ENCODE results near the gene NDUFS5. TPM values are rescaled to one million over a fixed set of nuclear protein-coding genes. Genes with fewer than 3 reads are reported as not detected.
"Not testable (repeated sequence)": the region's sequence is repeated elsewhere in the genome, so short reads cannot be mapped to it uniquely, and the experiment has no call there.

NDUFS5 gene
- total RNA-seq, 1 experiment from 2014 or later: 677 TPM

DNA sequence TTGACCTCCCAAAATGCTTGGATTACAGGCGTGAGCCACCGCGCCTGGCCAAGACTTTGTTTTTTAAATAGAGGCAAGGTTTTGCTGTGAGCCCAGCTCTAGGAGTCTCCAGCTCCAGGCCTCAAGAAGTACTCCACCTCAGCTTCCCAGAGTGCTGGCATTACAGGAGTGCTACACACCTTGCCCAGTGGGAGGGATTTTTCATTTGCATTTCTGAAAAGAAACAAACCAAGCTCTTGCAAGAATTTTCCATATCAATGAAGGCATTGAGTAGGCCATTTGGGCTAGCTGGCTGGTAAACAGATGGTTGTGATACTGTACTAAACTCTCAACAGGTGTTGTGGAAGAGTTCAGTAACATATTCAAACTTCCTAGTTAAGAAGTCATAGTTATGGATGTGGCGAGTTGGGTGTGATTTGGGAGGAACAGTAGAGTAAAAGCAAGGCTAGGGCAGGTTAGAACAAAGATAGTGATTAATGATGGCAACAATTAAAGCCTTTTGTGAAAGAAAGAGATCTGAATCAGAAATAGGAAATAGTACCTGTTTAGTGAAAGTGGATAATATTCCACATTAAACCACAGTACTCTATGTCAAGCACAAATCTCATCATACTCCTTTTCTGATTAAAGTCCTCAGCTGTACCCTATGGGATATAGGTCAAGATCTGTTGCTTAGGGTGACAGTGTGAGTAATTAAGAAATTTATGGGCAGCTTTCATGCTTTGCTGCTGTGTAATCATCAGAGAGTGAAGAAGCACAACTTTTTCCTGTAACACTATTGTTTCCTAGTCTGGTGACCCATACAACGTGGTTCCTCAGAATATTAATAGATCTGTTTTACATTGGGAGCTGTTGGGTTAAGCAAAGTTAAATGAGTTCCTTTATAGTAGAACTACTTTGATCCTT, 24.4 kb upstream of the NDUFS5 start:
- DNase-seq: no peak
- H3K4me3 ChIP-seq (ENCODE audit: insufficient read depth, low read depth, low read length): no peak overlapping the region
- no peaks in the 10 kb centered on the region for H3K27me3 ChIP-seq (ENCODE audit: control insufficient read depth, insufficient read depth, low read length)
- peaks cover 48% of the 10 kb centered on the region for H3K36me3 ChIP-seq (replicated peaks; ENCODE audit: control insufficient read depth, insufficient read depth, low read length)

DNA sequence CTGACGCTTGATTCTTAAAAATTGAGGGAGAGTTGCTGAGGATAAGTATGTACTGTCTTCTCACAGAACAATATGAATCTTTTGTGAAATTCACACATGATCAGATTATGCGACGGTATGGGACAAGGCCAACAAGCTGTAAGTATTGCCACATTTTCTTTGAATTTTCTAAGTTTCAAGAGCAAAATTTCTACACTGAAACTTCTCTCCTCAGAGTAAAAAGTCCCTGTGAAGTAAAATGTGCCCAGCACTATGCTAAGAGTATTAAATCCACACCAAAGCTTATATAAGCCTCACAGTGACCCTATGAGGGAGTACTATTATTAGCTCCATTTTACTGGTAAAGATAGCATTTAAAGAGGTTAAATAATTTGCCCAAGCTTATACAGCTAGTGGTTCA, 22.9 kb upstream of the NDUFS5 start:
- Histone ChIP-seq H3K4me3 (ENCODE audit: insufficient read depth, low read depth, low read length) (no peak overlapping the region), H3K27me3 (ENCODE audit: control insufficient read depth, insufficient read depth, low read length) (no peaks in the 10 kb centered on the region), H3K36me3 (replicated peaks; ENCODE audit: control insufficient read depth, insufficient read depth, low read length) (peaks cover 49% of the 10 kb centered on the region)
- DNase-seq: no peak

DNA sequence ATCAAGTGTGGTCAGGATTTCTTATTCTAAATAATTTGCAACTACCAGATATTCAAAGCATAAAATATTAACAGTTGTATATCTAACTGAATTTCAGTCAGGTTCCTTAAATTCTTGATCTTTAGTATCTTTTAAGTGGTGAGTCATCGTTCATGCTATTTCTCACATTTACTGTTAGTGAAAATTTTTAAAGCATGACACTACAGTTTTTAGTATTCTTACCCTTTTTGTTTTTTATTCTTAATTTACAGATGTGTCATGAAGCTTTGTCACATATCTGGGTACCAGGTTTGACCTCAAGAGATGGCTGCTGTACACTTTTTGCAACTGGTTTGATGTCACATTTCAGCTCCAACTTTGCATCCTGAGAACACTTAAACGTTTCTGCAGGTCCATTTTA, 22.4 kb upstream of the NDUFS5 start:
- DNase-seq: no peak
- peaks cover 47% of the 10 kb centered on the region for H3K36me3 ChIP-seq (replicated peaks; ENCODE audit: control insufficient read depth, insufficient read depth, low read length)
- no peak overlapping the region for H3K4me3 ChIP-seq (ENCODE audit: insufficient read depth, low read depth, low read length)
- no peaks in the 10 kb centered on the region for H3K27me3 ChIP-seq (ENCODE audit: control insufficient read depth, insufficient read depth, low read length)

DNA sequence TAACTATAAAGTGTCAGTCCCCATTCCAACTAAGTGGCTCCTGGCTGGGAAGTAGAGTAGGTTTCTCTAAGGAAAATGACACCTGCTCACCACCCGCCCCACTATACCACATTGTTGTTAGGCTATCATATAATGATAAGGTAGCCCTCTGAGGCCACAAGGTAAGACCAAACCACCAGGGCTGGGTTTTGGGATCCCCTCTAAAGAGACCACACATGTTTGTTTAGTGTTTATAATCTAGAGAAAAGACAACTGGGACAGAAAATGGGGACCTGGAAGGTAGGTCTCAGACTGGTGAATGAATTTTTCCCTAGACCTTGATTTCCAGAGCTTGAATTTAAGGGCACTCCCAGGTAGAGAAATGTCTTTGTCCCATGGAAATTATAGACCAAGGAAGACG, 19.9 kb upstream of the NDUFS5 start:
- H3K4me3 ChIP-seq (ENCODE audit: insufficient read depth, low read depth, low read length): no peak overlapping the region
- no peaks in the 10 kb centered on the region for H3K27me3 ChIP-seq (ENCODE audit: control insufficient read depth, insufficient read depth, low read length)
- no peak for DNase-seq
- H3K36me3 ChIP-seq (replicated peaks; ENCODE audit: control insufficient read depth, insufficient read depth, low read length): peaks cover 45% of the 10 kb centered on the region

DNA sequence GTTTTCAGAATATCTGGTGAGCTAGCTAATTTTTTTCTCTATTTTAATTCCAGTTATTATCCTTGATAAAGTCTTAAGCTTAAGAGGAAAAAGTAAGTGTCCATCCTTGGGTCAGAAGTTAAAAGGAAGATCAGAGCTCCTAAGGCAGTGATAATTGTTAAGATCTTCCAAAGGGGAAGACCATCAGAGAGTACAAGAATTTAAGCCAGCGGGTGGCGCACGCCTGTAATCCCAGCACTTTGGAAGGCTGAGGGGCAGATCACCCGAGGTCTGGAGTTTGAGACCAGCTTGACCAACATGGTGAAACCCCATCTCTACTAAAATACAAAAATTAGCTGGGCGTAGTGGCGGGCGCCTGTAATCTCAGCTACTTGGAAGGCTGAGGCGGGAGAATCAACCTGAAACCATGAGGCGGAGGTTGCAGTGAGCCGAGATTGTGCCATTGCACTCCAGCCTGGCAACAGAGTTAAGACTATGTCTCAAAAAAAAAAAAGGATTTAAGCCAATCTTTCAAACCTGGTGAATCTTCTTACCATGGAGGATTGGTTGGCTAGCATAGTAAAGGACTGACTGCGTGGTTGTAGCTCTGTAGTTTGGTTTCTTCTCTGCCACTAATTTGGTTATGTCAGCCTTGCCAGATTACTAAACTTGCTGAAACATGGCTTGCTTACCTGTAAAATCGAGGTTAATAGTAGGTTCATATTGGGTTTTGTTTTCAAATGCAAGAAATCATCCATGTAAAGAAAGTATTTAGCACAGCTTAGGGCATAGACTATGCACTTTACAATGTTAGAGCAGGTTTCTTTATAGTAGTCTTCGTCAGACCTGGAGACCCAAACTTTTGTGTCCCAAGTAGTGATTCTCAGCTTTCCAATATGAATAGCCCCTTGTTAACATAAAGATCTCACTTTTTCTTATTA, 19.2 kb upstream of the NDUFS5 start:
- peaks cover 43% of the 10 kb centered on the region for H3K36me3 ChIP-seq (replicated peaks; ENCODE audit: control insufficient read depth, insufficient read depth, low read length)
- H3K27me3 ChIP-seq (ENCODE audit: control insufficient read depth, insufficient read depth, low read length): no peaks in the 10 kb centered on the region
- DNase-seq: peak; percentile 2
- no peak overlapping the region for H3K4me3 ChIP-seq (ENCODE audit: insufficient read depth, low read depth, low read length)

DNA sequence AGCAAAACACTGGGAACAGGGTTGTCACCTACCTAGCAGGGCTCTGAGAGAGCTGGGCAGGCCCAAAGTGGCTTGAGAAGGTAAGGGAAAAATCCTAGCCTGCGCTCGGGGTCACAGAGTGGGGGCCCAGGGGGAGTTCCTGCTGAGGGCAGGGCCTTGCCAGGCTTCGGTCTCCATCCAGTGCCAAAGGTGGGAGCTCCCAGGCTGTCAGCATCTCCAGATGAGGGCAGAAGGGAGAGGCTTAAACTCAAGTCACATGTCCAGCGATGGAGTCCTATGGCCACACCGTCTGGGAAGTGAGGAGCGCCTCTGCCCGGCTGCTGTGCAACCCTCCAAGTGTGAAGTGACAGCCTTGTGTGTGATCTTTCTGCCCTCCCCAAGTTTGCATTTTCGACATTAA, 11.2 kb upstream of the NDUFS5 start:
- DNase-seq; H3K36me3 ChIP-seq (replicated peaks; ENCODE audit: control insufficient read depth, insufficient read depth, low read length); H3K27me3 ChIP-seq (ENCODE audit: control insufficient read depth, insufficient read depth, low read length); H3K4me3 ChIP-seq (ENCODE audit: insufficient read depth, low read depth, low read length): not testable (repeated sequence)

DNA sequence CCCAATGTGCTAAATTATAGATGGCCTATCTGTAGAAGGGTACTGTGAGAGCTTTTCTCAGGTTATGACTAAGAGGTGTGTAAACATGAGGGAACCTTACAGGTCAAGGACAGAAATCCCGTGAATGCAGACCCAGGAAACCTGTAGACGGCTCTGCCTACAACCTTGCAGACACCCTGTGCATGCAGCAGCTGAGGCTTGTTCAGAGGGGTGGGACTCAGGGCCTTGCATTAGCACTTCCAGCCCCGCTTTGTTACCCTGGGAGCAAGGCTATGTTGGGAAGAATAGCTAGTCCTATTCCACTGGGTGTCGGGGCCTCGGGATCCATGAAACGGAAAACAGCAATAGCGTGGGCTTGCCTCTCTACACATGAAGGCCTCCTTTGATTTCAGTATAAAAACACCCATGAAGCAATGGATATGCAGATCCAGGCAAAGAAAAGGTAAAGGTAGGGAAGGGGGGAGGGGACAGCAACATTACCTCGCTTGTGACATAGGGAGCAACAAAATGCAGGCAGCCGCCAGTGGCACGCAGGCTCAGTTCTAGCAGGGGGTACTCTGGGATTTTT, 9.5 kb upstream of the NDUFS5 start:
- no peaks in the 10 kb centered on the region; the same call in 1 of the 2 replicates for H3K36me3 ChIP-seq (replicated peaks; ENCODE audit: control insufficient read depth, insufficient read depth, low read length)
- peak; percentile 74 for DNase-seq
- H3K27me3 ChIP-seq (ENCODE audit: control insufficient read depth, insufficient read depth, low read length): no peaks in the 10 kb centered on the region
- no peak overlapping the region for H3K4me3 ChIP-seq (ENCODE audit: insufficient read depth, low read depth, low read length)

DNA sequence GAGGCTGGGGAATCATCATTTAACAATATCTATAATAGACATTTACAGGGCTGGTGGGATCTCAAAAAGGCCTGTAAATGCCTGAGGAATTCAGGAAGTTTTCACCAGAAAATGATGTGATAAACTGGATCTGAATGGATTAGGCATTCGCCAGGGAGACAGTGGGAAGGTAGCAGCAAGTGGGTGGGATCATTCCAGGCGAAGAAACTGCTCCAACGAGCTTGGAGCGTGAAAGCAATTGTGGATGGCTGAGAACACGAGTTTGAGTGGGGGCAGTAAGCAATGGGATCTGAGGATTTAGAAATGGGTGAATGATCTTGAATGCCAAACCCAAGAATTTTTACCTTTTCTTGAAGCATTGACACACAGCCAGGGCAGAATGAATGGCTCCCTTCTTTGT, 8.9 kb upstream of the NDUFS5 start:
- Histone ChIP-seq H3K27me3 (ENCODE audit: control insufficient read depth, insufficient read depth, low read length) (no peaks in the 10 kb centered on the region), H3K36me3 (replicated peaks; ENCODE audit: control insufficient read depth, insufficient read depth, low read length) (no peaks in the 10 kb centered on the region; the same call in 1 of the 2 replicates), H3K4me3 (ENCODE audit: insufficient read depth, low read depth, low read length) (no peak overlapping the region)
- DNase-seq: peak; percentile 24

DNA sequence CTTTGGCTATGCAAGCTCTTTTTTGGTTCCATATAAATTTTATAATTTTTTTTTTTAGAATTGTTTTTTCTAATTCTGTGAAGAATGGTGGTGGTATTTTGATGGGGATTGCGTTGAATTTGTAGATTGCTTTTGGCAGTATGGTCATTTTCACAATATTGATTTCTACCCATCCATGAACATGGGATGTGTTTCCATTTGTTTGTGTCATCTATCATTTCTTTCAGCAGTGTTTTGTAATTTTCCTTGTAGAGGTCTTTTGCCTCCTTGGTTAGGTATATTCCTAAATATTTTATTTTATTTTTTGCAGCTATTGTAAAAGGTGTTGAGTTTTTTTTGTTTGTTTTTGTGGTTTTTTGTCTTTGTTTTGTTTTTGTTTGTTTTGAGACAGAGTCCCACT, 5.7 kb upstream of the NDUFS5 start:
- H3K4me3 ChIP-seq (ENCODE audit: insufficient read depth, low read depth, low read length): not testable (repeated sequence)

DNA sequence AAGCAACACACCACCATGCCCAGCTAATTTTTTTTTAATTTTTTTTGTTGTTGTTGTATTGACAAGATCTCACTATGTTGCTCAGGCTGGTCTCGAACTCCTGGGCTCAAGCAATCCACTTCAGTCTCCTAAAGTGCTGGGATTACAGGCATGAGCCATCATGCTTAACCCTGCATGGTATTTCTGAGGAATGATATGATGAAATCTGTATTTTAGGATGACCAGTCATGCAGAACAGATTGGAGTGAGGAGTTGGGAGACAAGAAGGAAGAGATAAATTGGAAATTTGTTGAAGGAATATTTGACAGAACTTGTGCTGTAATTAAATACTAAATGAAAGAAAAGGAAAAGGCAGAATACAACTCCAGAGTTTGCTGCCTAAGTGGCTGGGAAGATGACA, 4.7 kb upstream of the NDUFS5 start:
- H3K36me3 ChIP-seq (replicated peaks; ENCODE audit: control insufficient read depth, insufficient read depth, low read length): no peaks in the 10 kb centered on the region
- no peak overlapping the region for H3K4me3 ChIP-seq (ENCODE audit: insufficient read depth, low read depth, low read length)
- DNase-seq: no peak
- H3K27me3 ChIP-seq (ENCODE audit: control insufficient read depth, insufficient read depth, low read length): no peaks in the 10 kb centered on the region

More for the DNA sequence above, 5.7 kb upstream of the NDUFS5 start:
- not testable (repeated sequence) for H3K27me3 ChIP-seq (ENCODE audit: control insufficient read depth, insufficient read depth, low read length); H3K36me3 ChIP-seq (replicated peaks; ENCODE audit: control insufficient read depth, insufficient read depth, low read length); DNase-seq

DNA sequence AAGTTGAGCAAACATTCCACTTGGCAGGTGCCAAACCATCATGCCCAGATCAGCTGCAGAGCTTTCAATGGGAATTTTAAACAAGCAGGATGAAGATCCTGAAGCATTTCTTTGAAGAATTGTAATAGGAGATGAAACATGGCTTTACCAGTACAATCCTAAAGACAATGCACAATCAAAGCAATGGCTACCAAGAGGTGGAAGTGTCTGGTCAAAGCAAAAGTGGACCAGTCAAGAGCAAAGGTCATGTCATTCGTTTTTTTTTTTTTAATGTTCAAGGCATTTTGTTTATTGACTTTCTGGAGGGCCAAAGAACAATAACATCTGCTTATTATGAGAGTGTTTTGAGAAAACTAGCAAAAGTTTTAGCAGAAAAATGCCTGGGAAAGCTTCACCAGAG, 3.0 kb upstream of the NDUFS5 start:
- no peaks in the 10 kb centered on the region for H3K36me3 ChIP-seq (replicated peaks; ENCODE audit: control insufficient read depth, insufficient read depth, low read length)
- no peak for DNase-seq
- no peaks in the 10 kb centered on the region for H3K27me3 ChIP-seq (ENCODE audit: control insufficient read depth, insufficient read depth, low read length)
- H3K4me3 ChIP-seq (ENCODE audit: insufficient read depth, low read depth, low read length): no peak overlapping the region

DNA sequence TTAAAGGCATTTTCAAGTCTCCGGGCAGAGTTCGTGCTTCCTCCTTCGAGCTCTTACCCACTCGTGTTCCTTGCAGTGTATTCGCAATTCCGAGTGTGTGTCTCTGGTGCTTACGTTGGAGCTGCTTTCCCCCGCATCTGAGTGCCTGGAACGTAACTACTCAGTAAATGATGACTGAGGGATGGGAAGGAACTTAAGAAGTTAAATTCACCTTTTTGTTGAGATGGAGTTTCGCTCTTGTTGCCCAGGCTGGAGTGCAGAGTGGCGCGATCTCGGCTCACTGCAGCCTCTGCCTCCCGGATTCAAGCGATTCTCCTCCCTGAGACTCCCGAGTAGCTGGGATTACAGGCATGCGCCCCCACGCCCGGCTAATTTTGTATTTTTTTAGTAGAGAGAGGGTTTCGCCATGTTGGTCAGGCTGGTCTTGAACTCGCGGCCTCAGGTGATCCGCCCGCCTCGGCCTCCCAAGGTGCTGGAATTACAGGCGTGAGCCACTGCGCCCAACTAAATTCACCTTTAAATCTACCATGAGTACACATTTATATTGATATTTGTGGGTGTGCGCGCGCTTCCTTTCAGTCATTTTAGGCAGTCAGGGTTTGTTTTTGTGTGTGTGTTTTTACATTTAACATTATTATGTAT, 837 bp downstream of the NDUFS5 start:
- no peak for DNase-seq
- peak overlapping the region; percentile 77 for H3K4me3 ChIP-seq (ENCODE audit: insufficient read depth, low read depth, low read length)
- no peaks in the 10 kb centered on the region for H3K27me3 ChIP-seq (ENCODE audit: control insufficient read depth, insufficient read depth, low read length)
- H3K36me3 ChIP-seq (replicated peaks; ENCODE audit: control insufficient read depth, insufficient read depth, low read length): peaks cover 17% of the 10 kb centered on the region

DNA sequence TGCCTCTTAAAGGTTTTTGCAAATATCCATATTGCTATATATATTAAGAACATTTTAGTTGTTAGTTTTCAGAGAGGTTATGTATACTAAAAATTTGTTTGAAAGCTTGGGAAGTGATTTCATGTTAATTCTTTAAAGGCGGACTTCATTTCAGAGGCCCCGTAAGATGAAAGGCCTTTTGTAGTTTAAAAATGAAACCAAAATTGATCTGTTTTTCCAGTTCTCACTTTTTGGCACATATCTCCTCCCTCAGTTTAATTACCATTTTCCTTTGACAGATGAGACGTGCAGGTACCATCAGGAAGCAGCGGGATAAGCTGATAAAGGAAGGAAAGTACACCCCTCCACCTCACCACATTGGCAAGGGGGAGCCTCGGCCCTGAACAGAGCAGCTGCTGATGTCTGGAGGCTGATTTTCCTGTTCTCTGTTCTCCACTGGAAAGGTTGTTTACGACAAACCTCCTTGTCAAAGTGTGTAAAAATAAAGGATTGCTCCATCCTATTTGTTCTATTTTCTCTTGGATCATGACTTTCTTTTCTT, 8.0 kb downstream of the NDUFS5 start:
- H3K36me3 ChIP-seq (replicated peaks; ENCODE audit: control insufficient read depth, insufficient read depth, low read length): peaks cover 19% of the 10 kb centered on the region
- no peaks in the 10 kb centered on the region for H3K27me3 ChIP-seq (ENCODE audit: control insufficient read depth, insufficient read depth, low read length)
- DNase-seq: no peak
- H3K4me3 ChIP-seq (ENCODE audit: insufficient read depth, low read depth, low read length): no peak overlapping the region

DNA sequence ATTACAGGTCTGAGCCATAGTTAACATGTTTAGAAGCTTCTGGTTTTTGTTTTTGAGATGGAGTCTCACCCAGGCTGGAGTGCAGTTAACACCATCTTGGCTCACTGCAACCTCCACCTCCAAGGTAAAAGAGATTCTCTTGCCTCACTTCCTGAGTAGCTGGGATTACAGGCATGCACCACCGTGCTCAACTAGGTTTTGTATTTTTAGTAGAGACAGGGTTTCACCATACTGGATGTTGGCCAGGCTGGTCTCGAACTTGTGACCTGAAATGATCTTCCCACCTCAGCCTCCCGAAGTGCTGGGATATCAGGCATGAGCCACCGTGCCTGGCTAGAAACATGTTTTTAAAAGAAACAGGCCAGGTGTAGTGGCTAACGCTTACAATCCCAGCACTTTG, 10.5 kb downstream of the NDUFS5 start:
- Histone ChIP-seq H3K4me3 (ENCODE audit: insufficient read depth, low read depth, low read length) (no peak overlapping the region), H3K27me3 (ENCODE audit: control insufficient read depth, insufficient read depth, low read length) (no peaks in the 10 kb centered on the region), H3K36me3 (replicated peaks; ENCODE audit: control insufficient read depth, insufficient read depth, low read length) (peaks cover 8% of the 10 kb centered on the region)
- DNase-seq: no peak

Data from H7 (cell line).